GM12878 (cell line): ENCODE results near the gene RBM42. TPM values are rescaled to one million over a fixed set of nuclear protein-coding genes. Genes with fewer than 3 reads are reported as not detected.

Experiments
- ATAC-seq: fragments of 200-7000 bp; cut with Tn5 transposase; 3 replicates; pipeline ENCODE4 v1.9.1; 2020; ENCODE audit warnings: mild to moderate bottlenecking, moderate library complexity
- BruUV-seq: library from RNA; stranded (reverse); fragments of 400-500 nt; replicated peaks from 2 replicates; lab custom pipeline; 2021; lab: Mats Ljungman, UMichigan
- CTCF ChIA-PET: fragments of 300-600 bp; sonication (Branson Sonifier 250); formaldehyde crosslinking; extraction: SDS; loops from one replicate; lab custom pipeline; 2021; ENCODE audit warnings: inconsistent platforms; lab: Yijun Ruan, JAX
- POLR2A ChIA-PET: fragments of 350-600 bp; formaldehyde crosslinking; extraction: SDS; loops from one replicate; lab custom pipeline; 2021; ENCODE audit warnings: inconsistent platforms; lab: Charles Lee
- RAD21 ChIA-PET: fragments of 300-600 bp; sonication (Branson Sonifier 250); formaldehyde crosslinking; loops from one replicate; lab custom pipeline; 2023; ENCODE audit warnings: antibody characterized with exemption; ENCODE audit not compliant: unreplicated experiment; lab: Charles Lee
- SMC1A ChIA-PET: fragments of 300-600 bp; sonication (Branson Sonifier 250); formaldehyde crosslinking; loops from one replicate; lab custom pipeline; 2023; ENCODE audit not compliant: unreplicated experiment, uncharacterized antibody; lab: Charles Lee
- DNase-seq: peaks from one replicate; pipeline ENCODE4 v3.0.0-alpha.2; 2011; ENCODE audit warnings: low read depth, low spot score
- FAIRE-seq: peaks from 3 replicates; lab custom pipeline; 2011; peaks lifted over from hg19 to GRCh38; lab: Jason Lieb, UNC
- H2AFZ ChIP-seq: 2 replicates; pipeline ENCODE4 v1.6.0; 2011; ENCODE audit warnings: low read depth, low read length, control low read depth; ENCODE audit not compliant: control insufficient read depth
- H3K27ac ChIP-seq: 2 replicates; pipeline ENCODE4 v1.5.1; 2011; ENCODE audit warnings: control low read depth; ENCODE audit not compliant: control insufficient read depth, insufficient read depth
- H3K27me3 ChIP-seq, 2 experiments: replicated peaks in 1 of 2; 2 replicates each; pipeline versions ENCODE4 v1.6.0 to v1.6.1; 2011; ENCODE audit warnings: low read length in 1 of 2; ENCODE audit not compliant: control insufficient read depth in 2 of 2, insufficient read depth in 2 of 2
- H3K36me3 ChIP-seq, 2 experiments: 2 replicates each; pipeline ENCODE4 v1.5.1; 2011; ENCODE audit warnings: low read length in 1 of 2; ENCODE audit not compliant: control insufficient read depth in 2 of 2, insufficient read depth in 2 of 2
- H3K4me1 ChIP-seq: 2 replicates; pipeline ENCODE4 v1.6.1; 2011; ENCODE audit warnings: mild to moderate bottlenecking, low read length, moderate library complexity, mixed read lengths; ENCODE audit not compliant: control insufficient read depth, insufficient read depth
- H3K4me2 ChIP-seq: 2 replicates; pipeline ENCODE4 v1.6.0; 2011; ENCODE audit warnings: control low read depth; ENCODE audit not compliant: control insufficient read depth, insufficient read depth
- H3K4me3 ChIP-seq: fragments of 200-600 bp; sonication (generic); 2 replicates; pipeline ENCODE4 v1.5.1; 2016
- H3K79me2 ChIP-seq: 2 replicates; pipeline ENCODE4 v1.6.0; 2011; ENCODE audit warnings: low read length; ENCODE audit not compliant: control insufficient read depth, insufficient read depth
- H3K9ac ChIP-seq: 2 replicates; pipeline ENCODE4 v1.8.0; 2011; ENCODE audit warnings: low read length, control low read depth, mixed read lengths; ENCODE audit not compliant: control insufficient read depth, insufficient read depth
- H3K9me3 ChIP-seq: replicated peaks from 3 replicates; pipeline ENCODE4 v1.5.1; 2011; ENCODE audit warnings: mild to moderate bottlenecking, low read length; ENCODE audit not compliant: control insufficient read depth, insufficient read depth
- H4K20me1 ChIP-seq: 2 replicates; pipeline ENCODE4 v1.6.0; 2011; ENCODE audit not compliant: control insufficient read depth, insufficient read depth
- EED ChIP-seq: sonication (generic); IDR thresholded peaks from 2 replicates; pipeline ENCODE4 v1.6.1; 2016; ENCODE audit warnings: antibody characterized with exemption, low read depth
- GATAD2B ChIP-seq: fragments of 450-650 bp; conservative IDR thresholded peaks from 2 replicates; pipeline ENCODE4 v1.6.1; 2017; ENCODE audit warnings: low read depth, mild to moderate bottlenecking, moderate library complexity
- IKZF1 ChIP-seq: fragments of 450-650 bp; conservative IDR thresholded peaks from 2 replicates; pipeline ENCODE4 v1.6.1; 2017; ENCODE audit warnings: antibody characterized with exemption, mild to moderate bottlenecking
- IKZF2 ChIP-seq, 2 experiments: fragments of 450-650 bp; IDR thresholded peaks; 2 replicates each; pipeline ENCODE4 v1.6.1; 2017; ENCODE audit warnings: mild to moderate bottlenecking in 2 of 2, moderate library complexity in 2 of 2
- RAD21 ChIP-seq: IDR thresholded peaks from 2 replicates; pipeline ENCODE4 v1.6.1; 2011; ENCODE audit warnings: mild to moderate bottlenecking, low read depth, low read length, moderate library complexity; ENCODE audit not compliant: insufficient read depth
- RELB ChIP-seq: fragments of 450-650 bp; IDR thresholded peaks from 2 replicates; pipeline ENCODE4 v1.6.1; 2017; ENCODE audit warnings: low read depth, mild to moderate bottlenecking, moderate library complexity
- RUNX3 ChIP-seq: IDR thresholded peaks from 2 replicates; pipeline ENCODE4 v1.6.1; 2012; ENCODE audit warnings: low read length, inconsistent platforms
- ZNF687 ChIP-seq: fragments of 450-650 bp; IDR thresholded peaks from 2 replicates; pipeline ENCODE4 v1.6.1; 2017; ENCODE audit warnings: mild to moderate bottlenecking, moderate library complexity
- ZSCAN29 ChIP-seq: fragments of 450-650 bp; IDR thresholded peaks from 2 replicates; pipeline ENCODE4 v1.6.1; 2017; ENCODE audit warnings: mild to moderate bottlenecking, moderate library complexity
- WGBS: methylation state at CpG from one replicate; pipeline ENCODE4 v1.1.6; 2016; ENCODE audit warnings: low lambda C conversion rate; ENCODE audit not compliant: insufficient replicate concordance, insufficient coverage; ENCODE audit errors: missing lambda C conversion rate; 5-methylcytosine and 5-hydroxymethylcytosine counted together
- in situ Hi-C: fragments of 300-500 bp; cut with MboI; formaldehyde crosslinking; loops from 9 replicates; pipeline ENCODE4 v1.14.3; 2018; ENCODE audit warnings: mixed read lengths
- intact Hi-C: fragments of 100-400 bp; cut with micrococcal nuclease; formaldehyde crosslinking; loops from one replicate; pipeline ENCODE4 v1.14.2; 2022; ENCODE audit not compliant: unreplicated experiment
- polyA plus RNA-seq, 11 experiments: library from polyadenylated mRNA; depleted of rRNA in 4 of 11; unstranded in 6 of 11; stranded (reverse) in 5 of 11; fragments of >200 nt; fragmentation: Nextera tagmentation in 4 of 11; fragmentation: Illumina TruSeq in 1 of 11; extraction: Ambion mirVana in 4 of 11; extraction: Trizol in 1 of 11; gene quantifications; 1 replicate in 1 of 11; 2 replicates in 10 of 11; pipeline versions ENCODE4 v1.2.1 to v1.2.3, GENCODE V29; 2011 to 2016; ENCODE audit warnings: inconsistent platforms in 2 of 11, missing spikeins in 2 of 11, low read depth in 1 of 11
- total RNA-seq, 4 experiments: library from RNA; depleted of rRNA in 3 of 4; stranded (reverse); fragments of >200 nt in 3 of 4; fragmentation: Illumina TruSeq in 1 of 4; extraction: Trizol in 1 of 4; gene quantifications; 2 replicates each; pipeline versions ENCODE4 v1.2.1 to v1.2.3, GENCODE V29; 2013 to 2021

RBM42 gene
- total and polyA plus RNA-seq, 10 of the 15 experiments (the other 5 are each of a cell fraction or from before 2014, with no cell fraction given): 4.2 to 117 (median 48.5) TPM

GRCh38 chr19:35673121-35673804 is 44.4 kb downstream of the RBM42 start:
- peak; percentile 94 for ATAC-seq
- Histone ChIP-seq H3K27me3 (no peaks in the 10 kb centered on the region), H3K79me2 (no peaks in the 10 kb centered on the region), H2AFZ (peak overlapping the region; percentile 87), H3K9ac (no peak overlapping the region), H3K27ac (no peak overlapping the region), H3K9me3 (no peaks in the 10 kb centered on the region), H3K36me3 (no peaks in the 10 kb centered on the region), H3K4me2 (peak overlapping the region; percentile 92), H3K4me1 (peaks cover 4% of the 10 kb centered on the region), H4K20me1 (no peaks in the 10 kb centered on the region), H3K4me3 (peak overlapping the region; percentile 67)
- DNase-seq: no peak
- no TSS peak for BruUV-seq
- ChIA-PET CTCF (interaction anchor here (1.2 to 1.3 kb wide), 3 partner anchors 21 to 163 kb away, joined by 3 to 5 read pairs (median 4); no protein-coding TSS in a partner anchor), POLR2A (interaction anchor here (0.6 to 1.2 kb wide), 3 partner anchors 25 to 63 kb away, joined by 3 to 5 read pairs (median 3); partner anchors contain the start of gene COX6B1), RAD21 (interaction anchor here (1.0 to 1.2 kb wide), 2 partner anchors 25 to 28 kb away, joined by 3 read pairs; partner anchors contain the start of gene COX6B1), SMC1A (interaction anchor here (0.9 to 1.9 kb wide), 4 partner anchors 11 to 258 kb away, joined by 3 to 7 read pairs (median 4); partner anchors contain the start of gene COX6B1)
- WGBS: 3% methylated on average over 39 of the region's 39 CpGs
- intact Hi-C loops (no loop called here), in situ Hi-C loops (no loop called here)
- TF ChIP-seq EED: 0 out of 2 replicates have a peak, but pooled peaks have one; percentile 33
- no peak for TF ChIP-seq ZSCAN29
- TF ChIP-seq IKZF1: peak; percentile 49; the same call in 1 of the 2 replicates
- 0 out of 2 replicates have a peak, but pooled peaks have one; percentile 48 for TF ChIP-seq GATAD2B
- no peak for TF ChIP-seq ZNF687
- TF ChIP-seq RAD21: no peak
- peak in 1 of 2 experiments; percentile 9; a peak in 1 of 4 replicates for TF ChIP-seq IKZF2 (IDR thresholded peaks at IDR 0.05)
- peak; percentile 63 for TF ChIP-seq RUNX3
- 0 out of 2 replicates have a peak, but pooled peaks have one; percentile 44 for TF ChIP-seq RELB
- FAIRE-seq: peak; percentile 52
